GM12878 (cell line): ENCODE measurements around the gene RPS28.
"Not testable (repeated sequence)": the region's sequence is repeated elsewhere in the genome, so short reads cannot be mapped to it uniquely, and the experiment has no call there.

Experiments
- CEBPB ChIP-seq, 2 experiments: fragments of 150-350 bp in 1 of 2; IDR thresholded peaks; 2 replicates each; pipeline ENCODE4 v1.6.1; 2012 to 2014; ENCODE audit warnings: low read depth in 2 of 2, low read length in 2 of 2, borderline replicate concordance in 1 of 2, inconsistent platforms in 1 of 2
- CTCF ChIP-seq, 3 experiments: IDR thresholded peaks in 2 of 3; conservative IDR thresholded peaks in 1 of 3; 2 replicates each; pipeline ENCODE4 v1.5.1; 2011; ENCODE audit warnings: low read depth in 3 of 3, low read length in 3 of 3, mild to moderate bottlenecking in 3 of 3, control low read depth in 2 of 3, moderate library complexity in 2 of 3, inconsistent platforms in 1 of 3, mixed read lengths in 1 of 3; ENCODE audit not compliant: control insufficient read depth in 2 of 3, insufficient read depth in 1 of 3; ENCODE audit errors: extremely low read depth in 1 of 3
- ELK1 ChIP-seq: IDR thresholded peaks from 2 replicates; pipeline ENCODE4 v1.6.1; 2012; ENCODE audit warnings: low read depth, low read length, improper control_type of control experiment
- EZH2 ChIP-seq: IDR thresholded peaks from 2 replicates; pipeline ENCODE4 v1.6.1; 2012; ENCODE audit warnings: low read depth, mild to moderate bottlenecking, control low read depth, inconsistent platforms, low read length, borderline replicate concordance; ENCODE audit not compliant: control insufficient read depth
- MXI1 ChIP-seq: fragments of 150-350 bp; IDR thresholded peaks from 2 replicates; pipeline ENCODE4 v1.6.1; 2011; ENCODE audit warnings: low read depth, mild to moderate bottlenecking, inconsistent platforms, low read length, improper control_type of control experiment
- NBN ChIP-seq: fragments of 450-650 bp; IDR thresholded peaks from 2 replicates; pipeline ENCODE4 v1.6.1; 2016
- NR2C2 ChIP-seq: IDR thresholded peaks from 2 replicates; pipeline ENCODE4 v1.6.1; 2011; ENCODE audit warnings: borderline replicate concordance, low read depth; ENCODE audit not compliant: control insufficient read depth, insufficient read length
- POLR2A ChIP-seq: IDR thresholded peaks from 2 replicates; pipeline ENCODE4 v1.6.1; 2011; ENCODE audit warnings: low read depth, mild to moderate bottlenecking, low read length
- POLR2AphosphoS5 ChIP-seq: IDR thresholded peaks from 2 replicates; pipeline ENCODE4 v1.6.1; 2011; ENCODE audit warnings: mild to moderate bottlenecking, low read length, inconsistent platforms
- PRDM15 ChIP-seq: fragments of 450-650 bp; formaldehyde crosslinking; IDR thresholded peaks from 2 replicates; pipeline ENCODE4 v1.4.0; 2020; ENCODE audit warnings: mild to moderate bottlenecking, moderate library complexity
- RBBP5 ChIP-seq: fragments of 200-600 bp; sonication (generic); conservative IDR thresholded peaks from 2 replicates; pipeline ENCODE4 v1.6.1; 2016

GRCh38 chr19:8352845-8353244 is 31.5 kb downstream of the RPS28 start:
- not testable (repeated sequence) for TF ChIP-seq RBBP5; POLR2A; CTCF (IDR thresholded peaks at IDR 0.05 in 2 of 3, conservative IDR thresholded peaks at IDR 0.05 in 1 of 3; ENCODE audit: control insufficient read depth in 2 of 3, extremely low read depth in 1 of 3, insufficient read depth in 1 of 3, low read depth in 3 of 3, low read length in 3 of 3); EZH2; ELK1; POLR2AphosphoS5; NR2C2; MXI1; NBN; CEBPB (IDR thresholded peaks at IDR 0.05; ENCODE audit: borderline replicate concordance in 1 of 2, low read depth in 2 of 2, low read length in 2 of 2); PRDM15
